Loucy (cell line): ENCODE results near the gene SELENOM.

Source experiments
- H2AFZ ChIP-seq: fragments of 200-600 bp; sonication (generic); 2 replicates; pipeline ENCODE4 v1.6.0; 2016; ENCODE audit warnings: antibody characterized with exemption, mild to moderate bottlenecking, low read length, moderate library complexity
- H3F3A ChIP-seq: fragments of 200-600 bp; 2 replicates; pipeline ENCODE4 v1.6.0; 2016; ENCODE audit warnings: antibody characterized with exemption, low read depth, mild to moderate bottlenecking
- H3K27me3 ChIP-seq: fragments of 200-600 bp; sonication (generic); 2 replicates; pipeline ENCODE4 v1.6.1; 2014; ENCODE audit warnings: low read length, mild to moderate bottlenecking; ENCODE audit not compliant: insufficient read depth, poor library complexity, severe bottlenecking
- H3K36me3 ChIP-seq: fragments of 200-600 bp; sonication (generic); 2 replicates; pipeline ENCODE4 v1.6.1; 2016; ENCODE audit warnings: low read length; ENCODE audit not compliant: insufficient read depth
- H3K4me1 ChIP-seq: fragments of 200-600 bp; sonication (generic); 2 replicates; pipeline ENCODE4 v1.5.1; 2014; ENCODE audit warnings: low read length, mild to moderate bottlenecking; ENCODE audit not compliant: insufficient read depth, poor library complexity, severe bottlenecking
- H3K4me2 ChIP-seq: fragments of 200-600 bp; sonication (generic); 2 replicates; pipeline ENCODE4 v1.6.0; 2014; ENCODE audit warnings: antibody characterized with exemption, low read length, low read depth, mild to moderate bottlenecking; ENCODE audit not compliant: poor library complexity, severe bottlenecking
- H3K4me3 ChIP-seq: fragments of 200-600 bp; sonication (generic); 2 replicates; pipeline ENCODE4 v1.5.1; 2014; ENCODE audit warnings: low read length, mild to moderate bottlenecking, mixed read lengths; ENCODE audit not compliant: poor library complexity, severe bottlenecking
- H3K79me2 ChIP-seq: fragments of 200-600 bp; sonication (generic); 2 replicates; pipeline ENCODE4 v1.6.1; 2014; ENCODE audit warnings: low read length; ENCODE audit not compliant: insufficient read depth
- H3K9ac ChIP-seq: fragments of 200-600 bp; sonication (generic); 2 replicates; pipeline ENCODE4 v1.6.0; 2014; ENCODE audit warnings: mild to moderate bottlenecking, low read depth, low read length, moderate library complexity; ENCODE audit not compliant: poor library complexity, severe bottlenecking
- H3K9me2 ChIP-seq: fragments of 200-600 bp; sonication (generic); replicated peaks from 2 replicates; pipeline ENCODE4 v1.6.1; 2016; ENCODE audit warnings: low read depth, low read length, mixed read lengths
- H3K9me3 ChIP-seq: fragments of 200-600 bp; sonication (generic); 2 replicates; pipeline ENCODE4 v1.6.1; 2014; ENCODE audit warnings: mild to moderate bottlenecking, antibody characterized with exemption, low read length, low read depth; ENCODE audit not compliant: insufficient read depth
- H4K20me1 ChIP-seq: fragments of 200-600 bp; sonication (generic); 2 replicates; pipeline ENCODE4 v1.6.0; 2014; ENCODE audit warnings: antibody characterized with exemption, low read length, mild to moderate bottlenecking; ENCODE audit not compliant: insufficient read depth, poor library complexity, severe bottlenecking
- EZH2phosphoT487 ChIP-seq: fragments of 200-600 bp; IDR thresholded peaks from 2 replicates; pipeline ENCODE4 v1.6.1; 2018; ENCODE audit warnings: antibody characterized with exemption, mild to moderate bottlenecking, moderate library complexity, borderline replicate concordance
- TF ChIP-seq, protein P1 (sequence below): fragments of 200-600 bp; sonication (generic); conservative IDR thresholded peaks from 2 replicates; pipeline ENCODE4 v1.5.1; 2014; ENCODE audit warnings: mild to moderate bottlenecking, antibody characterized with exemption, low read length

SELENOM gene

GRCh38 chr22:31133911-31134310, 26.5 kb upstream of the SELENOM start:
- H3K9me2 ChIP-seq = no peaks in the 10 kb centered on the region
- H3K27me3 ChIP-seq = no peaks in the 10 kb centered on the region
- no peak for TF ChIP-seq EZH2phosphoT487

GRCh38 chr22:31130873-31131272, 23.5 kb upstream of the SELENOM start:
- no peak overlapping the region for H2AFZ ChIP-seq
- no peaks in the 10 kb centered on the region for H3K4me1 ChIP-seq
- H3K79me2 ChIP-seq = no peaks in the 10 kb centered on the region
- H3K9ac ChIP-seq = no peak overlapping the region
- H3F3A ChIP-seq = no peaks in the 10 kb centered on the region
- TF ChIP-seq, protein P1, sequence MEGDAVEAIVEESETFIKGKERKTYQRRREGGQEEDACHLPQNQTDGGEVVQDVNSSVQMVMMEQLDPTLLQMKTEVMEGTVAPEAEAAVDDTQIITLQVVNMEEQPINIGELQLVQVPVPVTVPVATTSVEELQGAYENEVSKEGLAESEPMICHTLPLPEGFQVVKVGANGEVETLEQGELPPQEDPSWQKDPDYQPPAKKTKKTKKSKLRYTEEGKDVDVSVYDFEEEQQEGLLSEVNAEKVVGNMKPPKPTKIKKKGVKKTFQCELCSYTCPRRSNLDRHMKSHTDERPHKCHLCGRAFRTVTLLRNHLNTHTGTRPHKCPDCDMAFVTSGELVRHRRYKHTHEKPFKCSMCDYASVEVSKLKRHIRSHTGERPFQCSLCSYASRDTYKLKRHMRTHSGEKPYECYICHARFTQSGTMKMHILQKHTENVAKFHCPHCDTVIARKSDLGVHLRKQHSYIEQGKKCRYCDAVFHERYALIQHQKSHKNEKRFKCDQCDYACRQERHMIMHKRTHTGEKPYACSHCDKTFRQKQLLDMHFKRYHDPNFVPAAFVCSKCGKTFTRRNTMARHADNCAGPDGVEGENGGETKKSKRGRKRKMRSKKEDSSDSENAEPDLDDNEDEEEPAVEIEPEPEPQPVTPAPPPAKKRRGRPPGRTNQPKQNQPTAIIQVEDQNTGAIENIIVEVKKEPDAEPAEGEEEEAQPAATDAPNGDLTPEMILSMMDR = no peak
- TF ChIP-seq EZH2phosphoT487 = no peak
- no peaks in the 10 kb centered on the region for H3K36me3 ChIP-seq
- H3K9me2 ChIP-seq = no peaks in the 10 kb centered on the region
- H4K20me1 ChIP-seq = no peaks in the 10 kb centered on the region
- H3K9me3 ChIP-seq = no peaks in the 10 kb centered on the region
- H3K4me2 ChIP-seq = no peak overlapping the region
- no peak overlapping the region for H3K4me3 ChIP-seq
- H3K27me3 ChIP-seq = no peaks in the 10 kb centered on the region

More at GRCh38 chr22:31133911-31134310, 26.5 kb upstream of the SELENOM start:
- H3K4me3 ChIP-seq = no peak overlapping the region
- H4K20me1 ChIP-seq = no peaks in the 10 kb centered on the region
- H3K4me1 ChIP-seq = no peaks in the 10 kb centered on the region
- H3K79me2 ChIP-seq = no peaks in the 10 kb centered on the region
- H3K9ac ChIP-seq = no peak overlapping the region
- H3F3A ChIP-seq = no peaks in the 10 kb centered on the region
- no peak overlapping the region for H3K4me2 ChIP-seq
- H3K36me3 ChIP-seq = no peaks in the 10 kb centered on the region
- no peaks in the 10 kb centered on the region for H3K9me3 ChIP-seq
- H2AFZ ChIP-seq = no peak overlapping the region

GRCh38 chr22:31128156-31128555, 20.8 kb upstream of the SELENOM start:
- H3K4me3 ChIP-seq = no peak overlapping the region
- no peaks in the 10 kb centered on the region for H3K9me2 ChIP-seq
- no peak overlapping the region for H2AFZ ChIP-seq
- H3K79me2 ChIP-seq = no peaks in the 10 kb centered on the region
- no peaks in the 10 kb centered on the region for H3F3A ChIP-seq
- no peaks in the 10 kb centered on the region for H3K36me3 ChIP-seq
- H3K4me1 ChIP-seq = no peaks in the 10 kb centered on the region
- H3K4me2 ChIP-seq = no peak overlapping the region
- H3K9ac ChIP-seq = no peak overlapping the region
- no peaks in the 10 kb centered on the region for H3K27me3 ChIP-seq
- TF ChIP-seq, protein P1 = no peak
- TF ChIP-seq EZH2phosphoT487 = no peak
- no peaks in the 10 kb centered on the region for H4K20me1 ChIP-seq
- H3K9me3 ChIP-seq = no peaks in the 10 kb centered on the region

DNA sequence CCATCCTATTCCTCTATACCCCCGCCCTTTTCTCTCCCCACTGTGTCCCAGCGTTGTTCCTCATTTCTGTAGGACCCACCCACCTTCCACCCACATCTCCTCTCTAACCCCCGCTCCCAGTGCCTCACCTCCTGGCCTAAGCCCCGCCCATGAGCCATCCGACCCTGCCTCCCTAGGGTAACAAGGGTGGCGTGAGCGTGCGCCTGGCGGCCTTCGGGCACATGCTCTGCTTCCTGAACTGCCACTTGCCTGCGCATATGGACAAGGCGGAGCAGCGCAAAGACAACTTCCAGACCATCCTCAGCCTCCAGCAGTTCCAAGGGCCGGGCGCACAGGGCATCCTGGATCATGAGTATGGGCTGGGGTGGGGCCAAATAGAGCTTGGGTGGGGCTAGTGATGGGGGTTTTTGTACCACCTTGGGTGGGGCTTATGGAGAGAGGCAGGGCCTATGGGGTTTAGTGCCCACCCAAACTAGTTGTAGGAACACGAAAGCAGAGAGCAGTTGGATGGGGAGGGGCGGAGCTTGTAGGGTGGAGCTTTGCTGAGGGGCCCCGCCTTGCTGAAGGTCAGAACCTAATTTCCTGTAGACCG, 19.9 kb upstream of the SELENOM start:
- no peaks in the 10 kb centered on the region for H3F3A ChIP-seq
- no peak overlapping the region for H2AFZ ChIP-seq
- no peak overlapping the region for H3K9ac ChIP-seq
- H3K4me2 ChIP-seq = no peak overlapping the region
- no peaks in the 10 kb centered on the region for H3K27me3 ChIP-seq
- H3K36me3 ChIP-seq = no peaks in the 10 kb centered on the region
- H3K9me3 ChIP-seq = no peaks in the 10 kb centered on the region
- H3K4me1 ChIP-seq = no peaks in the 10 kb centered on the region
- no peaks in the 10 kb centered on the region for H3K79me2 ChIP-seq
- no peak overlapping the region for H3K4me3 ChIP-seq
- TF ChIP-seq, protein P1 = no peak
- no peak for TF ChIP-seq EZH2phosphoT487
- H4K20me1 ChIP-seq = no peaks in the 10 kb centered on the region
- no peaks in the 10 kb centered on the region for H3K9me2 ChIP-seq
